Progenitor cell of endocrine pancreas (in vitro differentiated cells): ENCODE measurements around the gene MUC12. TPM values are rescaled to one million over a fixed set of nuclear protein-coding genes. Genes with fewer than 3 reads are reported as not detected.

Experiments used
- DNase-seq: peaks from one replicate; pipeline ENCODE4 v3.0.0; 2021; ENCODE audit warnings: low spot score; ENCODE audit not compliant: unreplicated experiment
- H3K27ac Mint-ChIP-seq: 2 replicates; pipeline ENCODE4 v1.8.0; 2021; ENCODE audit warnings: mild to moderate bottlenecking, moderate library complexity, mixed read lengths
- H3K27me3 Mint-ChIP-seq: 2 replicates; pipeline ENCODE4 v1.8.0; 2021; ENCODE audit warnings: mixed read lengths
- H3K36me3 Mint-ChIP-seq: 2 replicates; pipeline ENCODE4 v1.8.0; 2022; ENCODE audit warnings: mixed read lengths; ENCODE audit not compliant: insufficient read depth
- H3K4me1 Mint-ChIP-seq: 2 replicates; pipeline ENCODE4 v1.8.0; 2021; ENCODE audit warnings: low read depth, mixed read lengths
- H3K4me3 Mint-ChIP-seq: 2 replicates; pipeline ENCODE4 v1.8.0; 2021; ENCODE audit warnings: low read depth, mild to moderate bottlenecking, moderate library complexity, mixed read lengths
- H3K9me3 Mint-ChIP-seq: 2 replicates; pipeline ENCODE4 v1.8.0; 2021; ENCODE audit warnings: low read depth, mixed read lengths
- total RNA-seq: library from RNA; stranded (reverse); gene quantifications from 2 replicates; pipeline ENCODE4 v1.2.1, GENCODE V29; 2021
- TF ChIP-seq, protein P1 (sequence below): fragments of 200-600 bp; sonication (generic); IDR thresholded peaks from one replicate; pipeline ENCODE4 v1.5.0; 2021; ENCODE audit warnings: antibody characterized with exemption, mild to moderate bottlenecking; ENCODE audit not compliant: unreplicated experiment

Gene MUC12
- total RNA-seq, 1 donor from 2014 or later, result 0.31 TPM

DNA sequence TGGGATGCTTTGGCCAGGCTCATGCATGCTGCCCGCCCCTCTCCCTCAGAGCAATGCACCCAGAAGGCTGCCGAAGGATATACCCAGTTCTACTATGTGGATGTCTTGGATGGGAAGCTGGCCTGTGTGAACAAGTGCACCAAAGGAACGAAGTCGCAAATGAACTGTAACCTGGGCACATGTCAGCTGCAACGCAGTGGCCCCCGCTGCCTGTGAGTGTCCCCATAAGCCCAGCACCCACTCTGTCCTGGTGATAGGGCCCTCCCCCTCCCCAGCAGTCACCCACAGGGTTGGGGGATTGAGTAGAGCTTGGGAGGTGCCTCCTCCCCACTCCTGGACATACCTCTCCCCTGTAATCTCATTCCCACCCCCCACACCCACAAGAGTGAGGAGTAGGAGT is 43.6 kb downstream of the MUC12 start:
- no peak overlapping the region for H3K4me3 Mint-ChIP-seq
- DNase-seq, result no peak
- H3K4me1 Mint-ChIP-seq, result no peaks in the 10 kb centered on the region
- H3K36me3 Mint-ChIP-seq, result no peaks in the 10 kb centered on the region
- H3K27ac Mint-ChIP-seq, result no peak overlapping the region
- H3K27me3 Mint-ChIP-seq, result peaks cover 22% of the 10 kb centered on the region
- TF ChIP-seq, protein P1, sequence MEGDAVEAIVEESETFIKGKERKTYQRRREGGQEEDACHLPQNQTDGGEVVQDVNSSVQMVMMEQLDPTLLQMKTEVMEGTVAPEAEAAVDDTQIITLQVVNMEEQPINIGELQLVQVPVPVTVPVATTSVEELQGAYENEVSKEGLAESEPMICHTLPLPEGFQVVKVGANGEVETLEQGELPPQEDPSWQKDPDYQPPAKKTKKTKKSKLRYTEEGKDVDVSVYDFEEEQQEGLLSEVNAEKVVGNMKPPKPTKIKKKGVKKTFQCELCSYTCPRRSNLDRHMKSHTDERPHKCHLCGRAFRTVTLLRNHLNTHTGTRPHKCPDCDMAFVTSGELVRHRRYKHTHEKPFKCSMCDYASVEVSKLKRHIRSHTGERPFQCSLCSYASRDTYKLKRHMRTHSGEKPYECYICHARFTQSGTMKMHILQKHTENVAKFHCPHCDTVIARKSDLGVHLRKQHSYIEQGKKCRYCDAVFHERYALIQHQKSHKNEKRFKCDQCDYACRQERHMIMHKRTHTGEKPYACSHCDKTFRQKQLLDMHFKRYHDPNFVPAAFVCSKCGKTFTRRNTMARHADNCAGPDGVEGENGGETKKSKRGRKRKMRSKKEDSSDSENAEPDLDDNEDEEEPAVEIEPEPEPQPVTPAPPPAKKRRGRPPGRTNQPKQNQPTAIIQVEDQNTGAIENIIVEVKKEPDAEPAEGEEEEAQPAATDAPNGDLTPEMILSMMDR, result no peak
- no peaks in the 10 kb centered on the region for H3K9me3 Mint-ChIP-seq

DNA sequence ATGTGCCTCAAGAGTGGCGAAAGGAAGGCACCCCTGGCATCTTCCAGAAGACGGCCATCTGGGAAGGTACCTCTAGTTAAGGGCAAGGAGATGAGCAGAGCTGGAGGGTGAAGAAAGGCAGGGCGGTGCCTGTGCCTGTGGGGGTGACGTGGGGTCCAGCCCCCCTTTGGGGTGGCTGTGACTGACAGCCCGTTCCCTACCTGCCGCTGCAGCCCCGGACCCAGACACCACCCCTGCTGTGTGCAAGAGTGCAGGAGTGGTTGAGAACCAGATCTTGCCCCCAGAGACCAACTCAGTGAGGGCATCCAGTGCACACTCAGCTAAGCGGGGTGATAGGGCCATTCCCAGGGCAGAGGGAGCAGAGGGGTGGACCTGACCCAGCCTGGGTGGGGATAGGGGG is 46.3 kb downstream of the MUC12 start:
- peaks cover 16% of the 10 kb centered on the region for H3K27me3 Mint-ChIP-seq
- H3K36me3 Mint-ChIP-seq, result no peaks in the 10 kb centered on the region
- DNase-seq, result no peak
- TF ChIP-seq, protein P1, result no peak
- no peak overlapping the region for H3K27ac Mint-ChIP-seq
- H3K9me3 Mint-ChIP-seq, result no peaks in the 10 kb centered on the region
- no peaks in the 10 kb centered on the region for H3K4me1 Mint-ChIP-seq
- H3K4me3 Mint-ChIP-seq, result no peak overlapping the region

DNA sequence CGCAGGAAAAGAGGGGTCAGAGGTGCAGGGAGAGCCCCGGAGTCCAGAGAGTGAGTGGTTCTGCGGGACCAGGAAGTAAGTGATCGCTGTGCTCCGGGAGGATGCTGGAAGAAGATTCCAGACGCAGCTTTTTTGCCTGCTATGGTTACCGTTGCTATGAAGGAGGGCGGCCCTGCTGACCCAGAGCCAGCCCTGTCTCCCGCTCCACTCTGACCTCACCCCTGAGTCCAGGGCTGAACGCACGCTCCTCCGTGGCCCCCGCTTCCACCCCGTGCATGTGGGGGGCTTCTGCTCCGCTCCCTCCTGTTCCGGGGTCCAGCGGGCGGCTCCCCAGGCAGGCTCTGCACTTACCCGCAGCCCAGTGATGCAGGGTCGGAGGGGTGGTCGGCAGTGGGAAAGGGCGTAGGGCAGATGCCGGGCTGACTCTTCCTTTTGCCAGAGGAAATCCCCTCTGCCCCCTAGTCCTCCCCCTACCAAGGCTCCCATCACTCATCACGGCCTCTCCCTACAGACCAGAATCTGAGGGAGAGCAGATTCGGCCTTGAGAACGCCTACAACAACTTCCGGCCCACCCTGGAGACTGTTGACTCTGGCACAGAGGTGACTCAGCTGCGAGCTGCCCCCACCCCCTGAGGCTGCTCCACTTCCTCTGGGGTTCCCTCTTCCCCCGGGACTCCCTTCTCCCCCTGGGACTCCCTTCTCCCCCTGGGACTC is 47.9 kb downstream of the MUC12 start:
- no peak for DNase-seq
- H3K36me3 Mint-ChIP-seq, result no peaks in the 10 kb centered on the region
- H3K9me3 Mint-ChIP-seq, result no peaks in the 10 kb centered on the region
- no peak overlapping the region for H3K27ac Mint-ChIP-seq
- H3K4me1 Mint-ChIP-seq, result no peaks in the 10 kb centered on the region
- H3K4me3 Mint-ChIP-seq, result no peak overlapping the region
- TF ChIP-seq, protein P1, result no peak
- peaks cover 25% of the 10 kb centered on the region for H3K27me3 Mint-ChIP-seq

- no peaks in the 10 kb centered on the region for H3K4me1 Mint-ChIP-seq
- no peaks in the 10 kb centered on the region for H3K9me3 Mint-ChIP-seq
- no peak overlapping the region for H3K4me3 Mint-ChIP-seq
- H3K27me3 Mint-ChIP-seq, result peaks cover 25% of the 10 kb centered on the region
- H3K27ac Mint-ChIP-seq, result no peak overlapping the region
- no peaks in the 10 kb centered on the region for H3K36me3 Mint-ChIP-seq
- TF ChIP-seq, protein P1, result no peak
- no peak for DNase-seq
Observed at GRCh38 chr7:101018271-101019167, 49.2 kb downstream of the MUC12 start.

- Mint-ChIP-seq H3K27me3 (peaks cover 21% of the 10 kb centered on the region), H3K9me3 (no peaks in the 10 kb centered on the region), H3K36me3 (no peaks in the 10 kb centered on the region), H3K27ac (no peak overlapping the region), H3K4me1 (no peaks in the 10 kb centered on the region), H3K4me3 (no peak overlapping the region)
- no peak for DNase-seq
- TF ChIP-seq, protein P1, result no peak
Observed at GRCh38 chr7:101020444-101020843, 51.1 kb downstream of the MUC12 start.
